Stimulated activated CD8-positive, alpha-beta memory T cell treated with anti-CD3 and anti-CD28 coated beads, Interleukin-4, amount 100 ng/mL, for 48 hours (primary cell): ENCODE results near the gene POC1A.

ENCODE experiments used
- DNase-seq: peaks from one replicate; pipeline ENCODE4 v3.0.0-alpha.2; 2020

Gene POC1A

GRCh38 chr3:52126500-52126899 is 27.7 kb downstream of the POC1A start:
- DNase-seq, result no peak

- no peak for DNase-seq
These were observed 28.2 kb downstream of the POC1A start for GRCh38 chr3:52126036-52126435.

GRCh38 chr3:52124766-52125165 is 29.5 kb downstream of the POC1A start:
- no peak for DNase-seq

GRCh38 chr3:52124126-52124525 is 30.1 kb downstream of the POC1A start:
- no peak for DNase-seq

GRCh38 chr3:52123106-52123725 is 31.0 kb downstream of the POC1A start:
- DNase-seq, result peak; percentile 85

- no peak for DNase-seq
These were observed 31.7 kb downstream of the POC1A start for GRCh38 chr3:52122491-52122890.

GRCh38 chr3:52121813-52122212 is 32.4 kb downstream of the POC1A start:
- no peak for DNase-seq

GRCh38 chr3:52121464-52121805 is 32.8 kb downstream of the POC1A start:
- no peak for DNase-seq

GRCh38 chr3:52120556-52121463 is 33.4 kb downstream of the POC1A start:
- DNase-seq, result no peak

- DNase-seq, result no peak
These were observed 34.4 kb downstream of the POC1A start for GRCh38 chr3:52119826-52120225.

GRCh38 chr3:52119099-52119498 is 35.1 kb downstream of the POC1A start:
- DNase-seq, result no peak

- DNase-seq, result no peak
These were observed 35.9 kb downstream of the POC1A start for GRCh38 chr3:52118156-52118875.

GRCh38 chr3:52117537-52117936 is 36.7 kb downstream of the POC1A start:
- DNase-seq, result no peak

GRCh38 chr3:52112056-52112455 is 42.2 kb downstream of the POC1A start:
- no peak for DNase-seq

- no peak for DNase-seq
These were observed 43.7 kb downstream of the POC1A start for GRCh38 chr3:52110502-52110901.

- DNase-seq, result no peak
These were observed 44.5 kb downstream of the POC1A start for GRCh38 chr3:52109611-52110301.

GRCh38 chr3:52108302-52109232 is 45.7 kb downstream of the POC1A start:
- DNase-seq, result no peak

- no peak for DNase-seq
These were observed 47.1 kb downstream of the POC1A start for GRCh38 chr3:52106951-52107611.

- DNase-seq, result no peak
These were observed 49.3 kb downstream of the POC1A start for GRCh38 chr3:52104684-52105640.

GRCh38 chr3:52102934-52103333 is 51.3 kb downstream of the POC1A start:
- DNase-seq, result no peak
